Left renal cortex interstitium (tissue), 4 donors: ENCODE results near the gene PGAP3. TPM values are rescaled to one million over a fixed set of nuclear protein-coding genes. Genes with fewer than 3 reads are reported as not detected.

ENCODE experiments used
- DNase-seq, 4 donors: peaks; one replicate each; pipeline ENCODE4 v3.0.0-alpha.2; 2013; ENCODE audit warnings: low read depth in 4 of 4, low spot score in 2 of 4, missing footprints in 1 of 4
- polyA plus RNA-seq, 4 donors: library from polyadenylated mRNA; unstranded; fragments of 120-200 nt; gene quantifications; one replicate each; pipeline ENCODE4 v1.2.1, GENCODE V29; 2013; ENCODE audit not compliant: insufficient read length in 4 of 4

Gene PGAP3
- polyA plus RNA-seq, 4 donors = 36.7 to 48.7 (median 43.1) TPM

DNA sequence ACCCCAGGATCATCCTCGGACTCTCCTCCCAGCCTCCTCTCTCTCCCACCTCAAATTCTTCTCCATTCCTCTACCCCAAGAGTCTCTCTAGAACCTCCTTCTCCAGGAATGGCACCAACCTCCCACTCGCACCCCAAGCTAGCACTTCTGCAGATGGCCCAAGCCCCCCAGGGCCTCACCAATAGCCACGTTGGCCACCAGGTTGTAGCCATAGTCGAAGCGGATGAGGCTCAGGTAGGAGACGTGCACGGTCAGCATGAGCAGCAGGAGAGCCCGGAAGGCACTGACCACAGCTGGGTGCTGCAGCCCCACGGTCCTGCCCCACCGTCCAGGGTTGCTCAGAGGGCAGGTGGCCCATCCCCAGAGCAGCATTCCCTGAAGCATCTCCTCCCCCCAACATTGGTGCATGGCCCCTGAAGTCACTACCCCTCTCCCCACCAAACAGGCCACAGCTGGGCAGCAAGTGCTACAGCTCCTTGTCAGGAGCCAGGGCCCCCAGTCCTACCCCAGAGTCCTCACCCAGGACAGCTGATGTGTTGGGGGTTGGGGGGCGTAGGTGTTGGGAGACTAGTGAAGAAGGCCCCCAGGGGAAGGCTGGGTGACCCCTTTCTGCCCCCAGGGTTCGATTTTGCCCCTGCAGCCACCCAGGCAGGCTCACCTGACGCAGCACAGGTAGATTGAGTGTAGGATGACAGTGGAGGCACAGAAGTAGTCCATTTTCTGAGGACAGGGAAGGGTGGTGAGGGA, 14.3 kb downstream of the PGAP3 start:
- DNase-seq = no peak

DNA sequence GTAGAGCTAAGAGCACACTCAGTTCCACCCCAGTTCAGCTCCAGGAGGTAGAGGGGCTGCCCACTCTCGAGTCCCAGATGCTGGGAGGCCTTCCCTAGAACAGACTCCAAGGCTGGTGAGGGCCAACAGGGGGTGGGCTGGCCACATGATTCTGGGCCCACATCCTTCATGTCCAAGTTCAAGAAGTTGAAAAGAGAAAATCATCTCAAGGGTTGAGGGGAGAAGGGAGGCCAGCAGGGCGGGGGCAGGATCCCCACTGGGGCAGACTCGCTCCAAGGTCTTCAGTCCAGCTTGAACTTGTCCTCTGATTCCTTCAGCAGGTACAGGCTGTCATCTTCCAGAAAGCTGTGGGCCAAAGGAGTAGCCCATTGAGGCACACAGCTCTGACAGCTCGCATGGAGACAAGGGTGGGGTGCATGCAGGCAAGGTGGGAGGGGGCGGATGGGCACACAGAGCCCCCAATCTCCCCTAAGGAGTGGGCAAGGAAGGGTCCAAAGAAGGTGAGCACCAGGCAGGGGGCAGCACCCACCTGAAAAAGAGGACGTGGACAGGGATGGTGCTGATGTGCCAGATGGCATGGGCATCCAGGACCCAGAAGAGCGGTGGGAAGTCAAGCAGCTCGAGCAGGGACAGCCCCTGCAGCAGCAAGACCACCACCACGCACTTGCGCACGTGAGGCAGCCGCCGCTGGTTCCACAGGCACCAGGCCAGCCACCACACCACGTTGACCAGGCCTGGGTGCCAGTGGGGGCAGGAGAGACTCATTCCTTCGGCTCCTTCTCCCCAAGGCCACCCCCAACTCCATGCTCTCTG, 15.1 kb downstream of the PGAP3 start:
- DNase-seq = no peak

DNA sequence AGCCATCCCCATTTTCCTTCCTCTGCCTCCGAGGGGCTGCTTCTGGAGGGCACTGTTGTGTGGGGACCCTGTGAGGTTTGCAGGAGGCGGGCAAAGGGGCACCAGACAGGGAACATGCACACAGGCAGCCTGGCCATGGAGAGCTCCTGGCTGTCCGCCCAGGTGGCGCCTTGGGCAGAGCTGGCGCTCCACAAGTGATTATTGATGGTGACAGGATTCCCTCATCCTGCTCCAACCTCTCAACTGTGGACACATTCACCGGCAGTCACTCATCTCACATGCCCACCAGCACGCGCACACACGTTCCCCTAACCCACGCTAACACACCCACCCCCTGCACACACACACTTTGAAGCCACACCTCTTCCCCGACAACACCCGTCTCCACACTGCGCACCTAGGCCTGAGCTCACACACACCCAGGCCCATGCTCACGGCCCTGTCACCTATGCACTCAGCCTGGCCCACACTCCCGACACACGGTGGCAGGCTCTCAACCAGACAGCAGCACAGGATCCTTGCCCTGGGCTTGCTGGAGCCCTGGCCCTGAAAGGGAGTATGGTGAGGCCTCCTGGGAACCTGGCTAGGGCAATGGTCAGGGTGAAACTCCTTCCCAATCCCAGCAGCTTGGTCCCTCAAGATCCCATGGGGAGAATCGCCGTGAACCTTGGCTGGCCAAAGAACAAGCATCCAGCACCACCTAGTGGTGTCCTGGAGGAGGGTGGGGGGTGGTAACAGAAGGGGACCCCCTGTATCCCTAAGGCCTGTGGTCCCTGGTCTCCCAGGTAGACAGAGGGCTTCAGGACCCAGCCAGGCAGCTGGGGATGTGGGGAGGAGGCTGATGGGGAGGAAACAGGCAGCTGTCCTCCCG, 16.0 kb downstream of the PGAP3 start:
- DNase-seq = no peak

DNA sequence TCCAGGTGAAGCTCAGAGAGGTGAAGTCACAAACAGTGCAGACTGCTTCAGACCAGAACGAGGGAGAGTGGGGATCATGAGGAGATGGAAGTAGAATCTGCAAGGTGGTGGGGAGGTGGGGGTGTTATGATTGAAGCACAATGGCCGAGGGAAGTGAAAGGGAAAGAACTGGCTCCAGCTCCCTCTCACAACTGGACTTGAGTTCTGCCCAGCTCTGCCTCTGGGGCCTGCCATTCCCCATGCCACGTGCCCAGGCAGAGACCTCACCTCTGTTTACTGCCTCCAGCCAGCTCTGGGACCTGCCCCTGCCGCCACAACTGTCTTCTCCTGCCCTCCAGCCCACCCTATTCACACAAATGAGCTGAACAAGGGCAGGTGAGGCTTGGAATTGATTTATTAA, 17.1 kb downstream of the PGAP3 start:
- no peak for DNase-seq

DNA sequence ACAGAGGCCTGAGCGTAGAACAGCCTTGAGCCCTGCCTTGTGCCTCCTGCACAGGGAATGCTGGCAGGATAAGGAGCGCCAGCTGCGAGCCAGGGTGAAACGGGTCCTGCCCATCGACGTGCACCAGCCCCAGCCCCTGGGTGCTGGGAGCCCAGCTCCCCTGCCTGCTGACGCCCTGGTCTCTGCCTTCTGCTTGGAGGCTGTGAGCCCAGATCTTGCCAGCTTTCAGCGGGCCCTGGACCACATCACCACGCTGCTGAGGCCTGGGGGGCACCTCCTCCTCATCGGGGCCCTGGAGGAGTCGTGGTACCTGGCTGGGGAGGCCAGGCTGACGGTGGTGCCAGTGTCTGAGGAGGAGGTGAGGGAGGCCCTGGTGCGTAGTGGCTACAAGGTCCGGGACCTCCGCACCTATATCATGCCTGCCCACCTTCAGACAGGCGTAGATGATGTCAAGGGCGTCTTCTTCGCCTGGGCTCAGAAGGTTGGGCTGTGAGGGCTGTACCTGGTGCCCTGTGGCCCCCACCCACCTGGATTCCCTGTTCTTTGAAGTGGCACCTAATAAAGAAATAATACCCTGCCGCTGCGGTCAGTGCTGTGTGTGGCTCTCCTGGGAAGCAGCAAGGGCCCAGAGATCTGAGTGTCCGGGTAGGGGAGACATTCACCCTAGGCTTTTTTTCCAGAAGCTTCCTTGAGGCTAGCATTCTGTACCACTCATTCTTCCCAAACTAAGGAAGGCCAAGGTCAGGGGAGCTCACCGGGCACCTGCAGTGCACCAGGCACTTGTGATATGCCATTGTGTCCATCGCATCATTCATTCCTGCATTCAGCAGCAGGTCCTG, 17.7 kb downstream of the PGAP3 start:
- DNase-seq = no peak

DNA sequence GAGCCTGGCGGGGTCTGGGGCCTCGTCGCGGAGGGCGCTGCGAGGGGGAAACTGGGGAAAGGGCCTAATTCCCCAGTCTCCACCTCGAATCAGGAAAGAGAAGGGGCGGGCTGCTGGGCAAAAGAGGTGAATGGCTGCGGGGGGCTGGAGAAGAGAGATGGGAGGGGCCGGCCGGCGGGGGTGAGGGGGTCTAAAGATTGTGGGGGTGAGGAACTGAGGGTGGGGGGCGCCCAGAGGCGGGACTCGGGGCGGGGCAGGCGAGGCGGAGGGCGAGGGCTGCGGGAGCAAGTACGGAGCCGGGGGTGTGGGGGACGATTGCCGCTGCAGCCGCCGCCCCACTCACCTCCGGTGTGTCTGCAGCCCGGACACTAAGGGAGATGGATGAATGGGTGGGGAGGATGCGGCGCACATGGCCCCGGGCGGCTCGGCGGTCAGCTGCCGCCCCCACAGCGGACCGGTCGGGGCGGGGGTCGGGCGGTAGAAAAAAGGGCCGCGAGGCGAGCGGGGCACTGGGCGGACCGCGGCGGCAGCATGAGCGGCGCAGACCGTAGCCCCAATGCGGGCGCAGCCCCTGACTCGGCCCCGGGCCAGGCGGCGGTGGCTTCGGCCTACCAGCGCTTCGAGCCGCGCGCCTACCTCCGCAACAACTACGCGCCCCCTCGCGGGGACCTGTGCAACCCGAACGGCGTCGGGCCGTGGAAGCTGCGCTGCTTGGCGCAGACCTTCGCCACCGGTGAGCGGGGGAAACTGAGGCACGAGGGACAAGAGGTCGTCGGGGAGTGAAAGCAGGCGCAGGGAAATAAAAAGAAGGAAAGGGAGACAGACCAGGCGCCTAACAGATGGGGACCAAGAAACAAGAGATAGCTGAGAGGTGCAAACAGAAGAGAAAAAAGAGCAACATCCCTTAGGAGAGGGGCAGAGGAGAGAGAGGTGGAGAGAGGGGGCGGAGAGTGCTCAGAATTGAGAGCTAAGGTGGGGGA, 19.6 kb downstream of the PGAP3 start, which contains the start of gene PNMT:
TSS of gene PNMT (plus strand) at position 509 of the 980 bp plus-strand sequence. CDS start at position 532, 23 bp downstream.
- DNase-seq = no peak

DNA sequence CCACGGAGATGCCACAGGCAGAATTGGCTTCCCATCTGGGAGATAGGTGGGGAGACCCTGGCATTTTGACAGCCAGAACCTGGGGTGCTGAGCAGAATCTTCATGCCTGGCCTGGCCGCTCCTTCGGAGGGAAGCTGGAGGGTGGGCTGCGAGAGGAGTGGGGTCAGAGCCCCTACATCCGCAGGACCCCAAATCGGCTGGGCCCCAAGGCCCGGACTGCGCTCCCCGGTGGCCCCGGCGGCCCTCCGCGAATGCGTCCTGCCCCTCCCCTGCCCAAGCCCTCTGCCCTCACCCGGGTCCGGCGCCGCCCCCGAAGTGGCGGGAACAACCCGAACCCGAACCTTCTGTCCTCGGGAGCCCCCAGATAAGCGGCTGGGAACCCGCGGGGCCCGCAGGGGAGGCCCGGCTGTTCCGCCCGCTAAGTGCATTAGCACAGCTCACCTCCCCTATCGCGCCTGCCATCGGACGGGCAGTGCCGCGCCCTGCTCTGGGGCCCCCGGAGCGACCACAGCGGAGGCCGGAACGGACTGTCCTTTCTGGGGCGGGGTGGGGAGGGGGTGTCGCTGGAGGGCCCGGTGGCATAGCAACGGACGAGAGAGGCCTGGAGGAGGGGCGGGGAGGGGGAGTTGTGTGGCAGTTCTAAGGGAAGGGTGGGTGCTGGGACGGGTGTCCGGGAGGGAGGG, 20.5 kb downstream of the PGAP3 start:
- DNase-seq = no peak

DNA sequence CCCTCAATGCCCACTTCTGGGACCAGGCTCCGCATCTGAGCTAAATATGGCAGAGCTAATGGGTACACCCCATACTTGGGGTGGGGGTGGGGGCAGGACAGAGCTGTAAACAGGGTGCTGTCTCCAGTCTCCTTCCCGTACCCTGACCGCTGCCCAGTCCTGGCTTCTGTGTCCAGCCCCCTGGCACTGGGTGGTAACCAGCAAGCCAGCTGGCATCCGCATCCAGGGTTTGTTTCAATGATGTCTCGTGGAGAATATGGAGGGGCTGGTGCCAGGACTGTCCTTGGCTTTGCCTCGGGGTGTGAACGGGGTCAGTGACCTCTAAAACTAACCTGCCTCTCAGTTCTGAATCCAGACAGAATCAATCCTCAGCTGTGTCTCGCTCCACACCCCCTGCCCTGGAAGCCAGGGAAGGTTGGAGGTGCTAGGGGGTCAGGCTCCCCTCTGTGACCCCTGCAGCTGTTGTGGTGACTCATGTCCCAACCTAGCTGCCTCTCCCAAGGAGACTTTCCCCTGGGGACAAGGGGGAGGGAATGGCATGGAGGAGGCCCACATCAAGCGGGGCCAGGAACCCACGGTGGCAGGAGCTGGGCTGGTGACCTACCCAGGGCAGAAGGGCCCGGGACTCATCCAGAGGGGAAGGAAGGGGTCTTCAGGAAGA, 21.1 kb downstream of the PGAP3 start:
- DNase-seq = no peak

DNA sequence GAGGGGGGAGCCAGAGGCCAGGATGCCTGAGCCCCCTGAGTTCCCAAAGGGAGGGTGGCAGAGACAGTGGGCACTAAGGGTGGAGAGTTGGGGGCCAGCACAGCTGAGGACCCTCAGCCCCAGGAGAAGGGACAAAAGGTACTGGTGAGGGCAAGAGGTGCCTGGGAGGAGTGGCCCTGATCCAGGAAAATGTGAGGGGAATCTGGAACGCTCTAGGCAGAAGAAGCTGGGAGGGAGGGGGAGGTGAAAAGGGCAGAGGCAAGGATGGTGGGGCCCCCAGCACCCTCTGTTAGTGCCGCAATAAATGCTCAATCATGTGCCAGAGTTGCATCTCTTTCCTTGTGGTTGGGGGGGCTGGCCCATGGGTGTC, 21.6 kb downstream of the PGAP3 start:
- DNase-seq = no peak

DNA sequence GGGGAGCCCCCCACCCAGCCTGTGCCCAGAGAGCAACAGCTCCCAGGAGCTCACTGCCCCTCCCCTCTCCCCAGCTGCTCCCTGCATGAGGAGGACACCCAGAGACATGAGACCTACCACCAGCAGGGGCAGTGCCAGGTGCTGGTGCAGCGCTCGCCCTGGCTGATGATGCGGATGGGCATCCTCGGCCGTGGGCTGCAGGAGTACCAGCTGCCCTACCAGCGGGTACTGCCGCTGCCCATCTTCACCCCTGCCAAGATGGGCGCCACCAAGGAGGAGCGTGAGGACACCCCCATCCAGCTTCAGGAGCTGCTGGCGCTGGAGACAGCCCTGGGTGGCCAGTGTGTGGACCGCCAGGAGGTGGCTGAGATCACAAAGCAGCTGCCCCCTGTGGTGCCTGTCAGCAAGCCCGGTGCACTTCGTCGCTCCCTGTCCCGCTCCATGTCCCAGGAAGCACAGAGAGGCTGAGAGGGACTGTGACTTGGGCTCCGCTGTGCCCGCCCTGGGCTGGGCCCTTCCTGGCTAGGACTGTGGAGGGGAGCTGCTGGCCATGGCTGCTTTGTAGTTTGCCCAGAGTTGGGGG, 22.1 kb downstream of the PGAP3 start:
- no peak for DNase-seq

DNA sequence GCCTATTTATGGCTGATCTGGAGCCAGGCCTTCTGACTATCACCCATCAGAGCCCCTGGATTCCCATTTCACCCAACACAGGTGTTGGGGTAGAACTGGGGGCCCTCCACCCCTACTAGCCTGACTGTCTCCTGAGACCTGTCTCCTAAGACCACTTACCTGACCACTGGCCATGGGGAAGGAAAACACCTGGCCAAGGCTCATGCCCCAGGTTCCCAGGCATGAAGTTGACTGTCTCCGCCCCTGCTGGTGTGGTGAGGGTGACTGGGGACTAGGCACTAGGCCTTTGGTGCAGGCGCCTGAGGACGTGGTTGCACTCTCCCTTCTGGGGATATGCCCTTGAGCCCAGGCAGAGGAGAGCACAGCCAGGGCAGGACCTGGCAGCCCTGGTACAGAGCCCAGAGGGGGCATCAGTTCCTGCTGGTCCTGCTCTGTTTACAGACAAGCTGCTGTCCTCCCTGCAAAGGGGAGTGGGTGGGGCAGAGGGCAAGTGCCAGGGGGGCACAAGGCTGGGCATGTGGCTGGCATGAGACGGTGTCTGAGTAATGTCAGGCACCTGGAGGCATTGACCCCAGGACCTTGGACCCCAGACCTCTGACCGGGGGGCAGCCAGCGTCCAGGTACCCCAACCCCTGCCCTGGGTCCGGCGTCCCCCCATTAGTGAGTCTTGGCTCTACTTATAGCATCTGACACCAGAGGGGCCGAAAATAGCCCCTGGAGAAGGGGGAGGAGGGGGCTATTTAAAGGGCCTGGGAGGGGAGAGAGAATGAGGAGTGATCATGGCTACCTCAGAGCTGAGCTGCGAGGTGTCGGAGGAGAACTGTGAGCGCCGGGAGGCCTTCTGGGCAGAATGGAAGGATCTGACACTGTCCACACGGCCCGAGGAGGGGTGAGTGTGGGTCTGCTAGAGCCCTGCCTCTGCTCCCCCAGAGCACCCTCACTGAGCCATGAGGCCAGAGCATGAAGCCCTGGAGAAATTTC, 23.0 kb downstream of the PGAP3 start, which contains the start of gene TCAP:
TSS of gene TCAP (plus strand) at position 769 of the 981 bp plus-strand sequence. CDS start at position 780, 11 bp downstream.
- no peak for DNase-seq

DNA sequence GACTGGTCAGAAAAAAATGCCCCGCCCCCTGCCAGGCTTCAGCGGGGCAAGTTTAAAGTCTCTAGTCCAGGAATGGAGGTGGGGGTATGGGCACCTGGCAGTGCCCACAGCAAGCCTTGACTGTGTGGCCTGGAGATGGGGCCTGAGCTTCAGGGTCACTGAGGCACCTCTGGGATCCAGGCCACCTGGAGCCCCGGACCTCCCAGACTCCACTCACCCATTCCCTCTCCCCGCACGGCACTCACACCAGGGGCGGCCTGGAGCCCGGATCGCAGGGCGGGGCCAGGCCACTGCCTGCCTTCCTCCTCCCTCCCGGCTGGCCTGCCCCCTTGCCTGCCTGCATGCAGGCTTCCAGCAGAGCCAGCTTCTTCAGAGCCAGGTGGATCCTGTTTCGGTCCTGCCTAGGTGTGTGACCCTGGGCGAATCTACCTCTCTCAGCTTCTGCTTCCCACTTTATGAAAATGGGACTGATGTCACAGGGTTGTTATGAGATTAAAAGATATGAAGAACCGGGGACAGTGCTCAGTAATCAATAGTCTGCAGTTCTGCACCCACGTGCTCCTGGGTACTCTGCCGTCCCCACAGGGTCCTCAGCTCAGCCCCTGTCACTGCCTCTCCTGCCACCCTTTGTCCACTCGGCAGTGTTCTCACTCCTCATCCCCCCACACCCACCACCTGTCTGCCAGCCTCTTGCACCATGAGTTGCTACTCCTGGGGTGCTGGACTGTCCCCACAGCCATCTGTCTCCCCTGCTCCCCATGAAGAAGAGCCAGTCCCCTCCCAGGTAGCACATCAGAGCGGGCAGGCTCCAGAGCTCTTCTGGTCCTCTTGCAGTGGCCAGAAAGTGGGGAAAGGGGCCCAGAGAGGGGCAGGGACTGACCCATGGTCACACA, 23.9 kb downstream of the PGAP3 start:
- DNase-seq = no peak

DNA sequence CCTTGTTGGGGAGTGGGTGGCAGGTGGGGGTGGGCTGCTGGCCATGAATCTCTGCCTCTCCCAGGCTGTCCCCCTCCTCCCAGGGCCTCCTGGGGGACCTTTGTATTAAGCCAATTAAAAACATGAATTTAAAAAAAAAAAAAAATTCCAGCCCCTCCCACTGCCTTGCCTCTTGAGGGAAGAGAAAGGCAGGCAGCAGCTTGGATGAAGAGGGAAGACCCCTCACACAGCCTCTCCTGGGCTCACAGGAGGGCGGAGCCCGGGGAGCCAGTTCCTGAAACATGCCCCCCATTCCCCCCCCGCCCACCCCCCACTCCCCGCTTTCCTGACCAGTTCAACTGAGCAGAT, 24.5 kb downstream of the PGAP3 start:
- DNase-seq = no peak

DNA sequence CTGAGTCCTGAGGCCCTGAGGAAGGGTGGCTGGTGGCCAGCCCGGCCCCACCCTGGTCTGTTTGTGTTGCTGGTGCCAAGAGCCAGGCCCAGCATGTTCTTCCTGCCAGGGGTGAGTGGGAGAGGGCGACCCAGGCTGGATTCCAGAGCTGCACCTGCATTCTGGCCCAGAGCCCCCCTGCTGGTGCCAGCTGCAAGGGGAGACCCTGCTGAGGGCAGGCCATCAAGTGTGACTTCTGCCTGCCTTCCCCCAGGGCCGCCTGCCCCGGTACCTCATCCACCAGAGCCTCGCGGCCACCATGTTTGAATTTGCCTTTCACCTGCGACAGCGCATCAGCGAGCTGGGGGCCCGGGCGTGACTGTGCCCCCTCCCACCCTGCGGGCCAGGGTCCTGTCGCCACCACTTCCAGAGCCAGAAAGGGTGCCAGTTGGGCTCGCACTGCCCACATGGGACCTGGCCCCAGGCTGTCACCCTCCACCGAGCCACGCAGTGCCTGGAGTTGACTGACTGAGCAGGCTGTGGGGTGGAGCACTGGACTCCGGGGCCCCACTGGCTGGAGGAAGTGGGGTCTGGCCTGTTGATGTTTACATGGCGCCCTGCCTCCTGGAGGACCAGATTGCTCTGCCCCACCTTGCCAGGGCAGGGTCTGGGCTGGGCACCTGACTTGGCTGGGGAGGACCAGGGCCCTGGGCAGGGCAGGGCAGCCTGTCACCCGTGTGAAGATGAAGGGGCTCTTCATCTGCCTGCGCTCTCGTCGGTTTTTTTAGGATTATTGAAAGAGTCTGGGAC, 25.1 kb downstream of the PGAP3 start:
- DNase-seq = no peak
